GM04504 (cell line): ENCODE data around the gene KANK3.
A peak's percentile ranks its signal among the peaks of the same experiment; 100 is the strongest.
"Not testable (repeated sequence)": the region's sequence is repeated elsewhere in the genome, so short reads cannot be mapped to it uniquely, and the experiment has no call there.

Experiments
- DNase-seq: peaks from one replicate; pipeline ENCODE4 v3.0.0-alpha.2; 2012; ENCODE audit warnings: low read depth

Gene KANK3

DNA sequence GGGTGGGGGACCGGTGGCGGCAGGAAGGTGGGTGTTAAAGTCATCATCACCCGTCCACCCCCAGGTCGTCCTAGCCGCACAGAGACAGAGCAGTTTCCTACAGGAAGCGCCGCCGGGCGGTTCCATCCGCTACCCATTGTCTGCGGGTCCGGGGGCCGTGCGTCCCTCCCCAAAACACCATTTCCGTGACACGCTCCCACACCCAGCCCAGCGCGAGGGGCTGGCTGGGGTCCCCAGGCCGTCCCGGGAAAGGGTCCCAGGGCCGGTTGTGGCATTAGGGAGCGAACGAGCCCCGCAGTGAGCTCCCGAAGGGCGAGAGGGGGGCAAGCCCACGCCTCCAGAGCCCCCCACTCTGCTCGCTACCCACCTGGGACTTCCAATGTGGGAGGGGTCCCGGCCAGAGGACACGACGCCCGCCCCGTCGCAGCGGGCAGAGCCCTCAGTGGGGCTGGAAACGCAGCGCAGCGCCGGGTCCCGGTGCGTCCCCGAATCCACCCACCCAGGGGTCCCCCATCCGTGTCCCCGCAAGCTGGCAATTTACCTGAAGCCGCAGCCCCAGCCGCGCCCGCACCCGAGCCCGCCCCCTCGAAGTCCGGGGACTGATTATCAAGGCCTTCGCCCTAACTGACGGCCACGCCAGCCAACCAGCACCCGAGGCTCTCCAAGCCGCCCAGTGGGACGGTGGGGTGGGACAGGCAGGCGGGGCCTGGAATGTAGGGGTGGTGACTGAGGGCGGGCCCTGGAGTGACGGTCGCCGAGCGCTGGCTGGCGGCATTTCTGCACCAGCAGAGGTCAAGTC, at the start of gene KANK3:
KANK3 (minus strand) TSS at position 579 of the 799 bp plus-strand sequence. CDS start 5,434 bp downstream, outside the sequence.
- peak; percentile 79 for DNase-seq

DNA sequence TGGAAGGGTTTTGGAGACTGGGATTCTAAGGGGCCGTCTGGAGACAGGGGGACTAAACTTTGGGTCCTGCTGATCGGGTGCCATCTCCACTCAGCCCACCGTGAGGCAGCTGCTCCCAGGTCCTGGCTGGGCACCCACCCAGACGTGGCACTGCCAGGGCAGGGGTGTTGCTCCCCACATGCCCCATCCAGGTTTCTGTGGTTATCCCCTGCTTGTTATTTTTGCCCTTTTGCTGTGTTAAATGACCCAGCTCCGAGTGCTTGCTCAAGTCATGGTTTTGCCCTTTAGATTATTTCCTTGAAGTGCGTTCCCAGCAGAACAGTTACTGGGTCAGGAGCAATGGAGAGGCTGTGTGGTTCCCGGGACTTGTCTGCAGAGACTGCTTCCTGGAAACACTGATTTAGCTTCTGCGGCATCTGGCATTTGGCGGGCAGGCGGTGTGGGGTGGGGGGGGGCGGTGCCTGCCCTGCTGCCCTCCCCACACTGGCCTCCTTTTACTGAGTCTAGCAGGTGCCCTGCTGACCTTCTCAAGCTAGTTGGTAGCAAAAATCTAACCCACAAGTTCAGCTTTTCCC, 49.0 kb upstream of the KANK3 start:
- DNase-seq = no peak

DNA sequence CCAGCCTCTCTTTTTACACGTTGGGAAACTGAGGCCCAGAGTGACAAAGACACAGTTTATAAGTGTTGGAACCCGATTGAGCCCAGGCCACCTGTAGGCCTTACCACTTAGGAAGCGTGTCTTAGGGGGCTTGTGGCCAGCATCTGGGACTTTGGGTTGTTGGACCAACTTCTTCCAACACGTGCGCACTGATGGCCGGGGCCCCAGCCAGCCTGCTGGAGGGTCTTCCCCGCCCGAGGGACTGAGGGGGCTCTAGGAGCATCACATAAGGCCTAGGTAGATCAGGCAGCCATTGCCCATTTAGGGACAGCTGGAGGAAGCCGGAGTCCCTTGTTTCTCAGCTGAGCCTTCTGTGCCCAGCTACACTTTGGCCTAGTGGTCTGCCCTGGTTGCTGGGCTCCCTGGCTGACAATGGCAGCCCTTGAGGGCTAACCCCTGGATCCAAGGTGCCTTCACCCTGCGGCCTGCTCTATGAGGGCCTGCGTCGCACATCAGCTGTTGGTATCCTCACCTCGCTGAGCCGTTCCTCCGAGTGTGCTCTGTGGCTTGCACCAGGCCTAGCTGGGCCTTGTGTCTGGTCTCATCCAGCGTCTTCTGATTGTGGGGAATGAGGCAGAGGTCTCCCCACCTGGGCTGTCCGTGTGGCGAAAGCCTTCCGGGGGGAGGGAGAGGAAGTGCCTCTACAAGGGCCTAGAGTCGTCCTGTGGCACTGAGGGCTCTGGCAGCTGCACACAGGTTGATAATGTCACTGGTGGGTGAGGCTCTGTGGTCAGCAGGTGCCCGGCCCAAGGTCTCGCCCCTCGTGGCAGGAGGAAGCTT, 48.3 kb upstream of the KANK3 start:
- DNase-seq = no peak

DNA sequence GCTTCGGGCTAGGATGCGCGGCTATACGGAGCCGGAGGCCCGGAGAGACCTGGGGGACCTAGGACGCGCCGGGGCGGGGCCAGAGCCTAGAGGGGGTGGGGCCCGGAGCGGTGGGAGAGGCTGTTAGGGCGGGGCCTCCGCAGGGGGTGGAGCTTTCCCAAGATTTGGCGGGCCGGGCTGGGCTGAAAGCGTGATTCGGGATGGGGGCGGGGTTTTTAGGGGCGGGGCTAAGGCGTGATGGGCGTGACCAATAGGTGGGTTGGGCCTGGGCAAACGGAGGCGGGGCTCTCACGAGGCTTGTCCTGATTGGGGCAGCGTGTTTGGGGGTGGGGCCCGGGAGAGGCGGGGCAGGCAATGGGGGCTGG, 47.5 kb upstream of the KANK3 start:
- peak; percentile 77 for DNase-seq

DNA sequence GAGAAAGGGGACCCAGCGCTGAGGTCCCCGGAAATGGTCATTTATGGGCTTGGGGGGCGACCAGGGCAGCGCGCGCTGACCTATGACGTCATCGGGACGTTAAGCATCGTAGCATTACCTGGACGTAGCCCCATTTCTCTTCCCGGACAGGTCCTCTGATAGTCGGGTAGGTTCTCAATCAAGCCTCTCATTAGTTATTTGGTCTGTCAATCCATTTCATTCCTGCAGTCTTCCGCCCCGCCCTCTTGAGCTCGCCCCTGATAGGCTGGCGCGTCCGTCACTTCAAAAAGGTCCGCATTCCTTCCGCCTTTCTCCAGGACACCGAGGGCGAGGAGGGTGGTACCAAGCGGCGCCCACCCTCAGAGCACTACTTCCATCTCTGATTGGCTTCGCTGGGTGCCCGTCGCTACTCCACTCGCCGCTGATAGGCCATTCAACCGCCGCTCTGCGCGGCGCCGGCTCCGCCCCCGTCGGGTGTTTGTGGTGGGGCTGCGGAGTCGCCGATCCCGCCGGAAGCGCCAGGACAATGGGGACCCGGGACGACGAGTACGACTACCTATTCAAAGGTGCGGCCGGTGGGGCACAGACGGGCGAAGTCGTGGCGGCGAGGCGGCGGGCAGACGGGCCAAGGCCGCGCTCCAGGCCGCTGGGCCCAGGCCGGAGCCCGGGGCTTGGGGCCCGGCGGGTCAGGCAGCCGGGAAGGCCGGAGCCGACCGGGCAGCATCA, 47.0 kb upstream of the KANK3 start, which contains the start of gene RAB11B:
RAB11B (plus strand) TSS at position 470 of the 726 bp plus-strand sequence; CDS start at position 527, 57 bp downstream.
- peak; percentile 100 for DNase-seq

DNA sequence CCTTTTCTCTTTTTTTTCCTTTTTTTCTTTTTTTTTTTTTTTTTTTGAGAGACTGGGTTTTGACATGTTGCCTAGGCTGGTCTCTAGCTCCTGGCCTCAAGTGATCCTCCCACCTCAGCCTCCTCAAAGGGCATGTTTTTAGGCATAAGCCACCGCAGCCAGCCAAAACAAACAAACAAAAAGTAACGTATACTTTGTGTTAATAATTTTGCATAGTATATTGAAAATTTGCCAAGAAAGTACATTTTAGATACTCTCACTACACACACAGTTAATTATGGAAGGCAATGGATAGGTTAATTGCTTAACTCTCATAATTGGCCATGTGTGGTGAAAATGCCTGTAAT, 45.5 kb upstream of the KANK3 start:
- DNase-seq = no peak

DNA sequence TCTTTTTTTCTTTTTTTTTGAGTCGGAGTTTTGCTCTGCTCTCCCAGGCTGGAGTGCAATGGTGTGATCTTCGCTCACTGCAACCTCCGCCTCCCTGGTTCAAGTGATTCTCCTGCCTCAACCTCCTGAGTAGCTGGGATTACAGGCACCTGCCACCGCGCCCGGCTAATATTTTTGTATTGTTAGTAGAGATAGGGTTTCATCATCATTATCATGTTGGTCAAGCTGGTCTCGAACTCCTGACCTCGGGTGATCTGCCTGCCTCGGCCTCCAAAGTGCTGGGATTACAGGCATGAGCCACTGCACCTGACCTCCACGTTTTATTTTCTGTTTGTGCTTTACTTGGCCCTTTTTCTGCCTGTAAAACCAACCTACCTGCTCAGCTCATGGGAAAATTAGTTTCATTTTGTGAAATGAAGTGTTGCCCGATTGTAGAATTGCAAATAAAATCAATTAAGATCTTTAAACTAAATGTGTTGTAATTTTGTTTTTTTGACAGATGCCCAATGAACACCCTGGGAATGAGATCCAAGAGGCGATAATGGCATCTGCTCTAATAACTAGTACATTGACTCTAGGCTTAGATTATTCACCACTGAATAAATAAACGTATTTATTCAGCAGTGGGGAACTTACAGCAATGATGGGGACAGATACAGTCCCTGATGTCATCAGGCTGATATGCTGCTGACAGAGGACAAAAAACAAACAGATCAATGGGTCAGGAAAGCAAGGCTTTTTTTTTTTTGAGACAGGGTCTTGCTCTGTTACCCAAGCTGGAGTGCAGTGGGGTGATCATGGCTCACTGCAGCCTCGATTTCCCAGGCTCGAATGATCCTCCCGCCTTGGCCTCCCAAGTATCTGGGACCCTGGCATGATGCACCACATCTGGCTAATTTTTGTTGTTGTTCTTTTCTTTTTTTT, 44.9 kb upstream of the KANK3 start:
- no peak for DNase-seq

DNA sequence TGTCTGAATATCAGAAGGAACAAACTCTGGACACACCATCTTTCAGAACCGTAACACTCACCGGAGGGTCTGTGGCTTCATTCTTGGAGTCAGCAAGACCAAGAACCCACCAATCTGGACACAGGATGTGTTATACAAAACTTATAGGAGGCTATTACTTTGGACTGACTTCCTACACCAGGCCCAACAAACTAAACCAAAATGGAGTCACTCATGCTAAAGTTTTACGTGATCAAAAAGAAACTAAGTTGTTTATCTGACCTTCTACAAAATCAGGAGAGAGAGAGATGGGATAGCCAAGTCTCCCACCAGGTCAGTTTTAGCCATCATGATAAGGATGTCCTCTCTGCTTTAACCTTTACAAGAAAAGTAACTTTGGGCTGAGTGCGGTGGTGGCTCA, 43.9 kb upstream of the KANK3 start:
- DNase-seq = no peak

DNA sequence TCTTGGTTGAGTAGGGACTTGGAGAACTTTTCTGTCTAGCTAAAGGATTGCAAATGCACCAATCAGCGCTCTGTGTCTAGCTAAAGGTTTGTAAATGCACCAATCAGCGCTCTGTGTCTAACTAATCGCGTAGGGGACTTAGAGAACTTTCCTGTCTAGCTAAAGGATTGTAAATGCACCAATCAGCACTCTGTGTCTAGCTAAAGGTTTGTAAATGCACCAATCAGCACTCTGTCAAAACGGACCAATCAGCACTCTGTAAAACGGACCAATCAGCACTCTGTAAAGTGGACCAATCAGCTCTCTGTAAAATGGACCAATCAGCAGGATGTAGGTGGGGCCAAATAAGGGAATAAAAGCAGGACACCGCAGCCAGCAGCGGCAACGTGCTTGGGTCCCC, 43.4 kb upstream of the KANK3 start:
- DNase-seq = not testable (repeated sequence)

DNA sequence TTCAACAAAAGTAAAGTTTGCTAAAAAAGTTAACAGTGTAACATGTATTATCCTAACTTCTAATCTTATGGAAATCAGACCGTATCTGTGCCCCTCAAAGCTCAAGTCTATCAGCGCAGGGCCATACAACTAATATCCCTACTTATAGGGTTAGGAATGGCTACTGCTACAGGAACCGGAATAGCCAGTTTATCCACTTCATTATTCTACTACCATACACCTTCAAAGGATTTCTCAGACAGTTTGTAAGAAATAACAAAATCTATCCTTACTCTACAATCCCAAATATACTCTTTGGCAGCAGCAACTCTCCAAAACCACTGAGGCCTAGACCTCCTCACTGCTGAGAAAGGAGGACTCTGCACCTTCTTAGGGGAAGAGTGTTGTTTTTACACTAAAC, 42.5 kb upstream of the KANK3 start:
- DNase-seq = not testable (repeated sequence)

DNA sequence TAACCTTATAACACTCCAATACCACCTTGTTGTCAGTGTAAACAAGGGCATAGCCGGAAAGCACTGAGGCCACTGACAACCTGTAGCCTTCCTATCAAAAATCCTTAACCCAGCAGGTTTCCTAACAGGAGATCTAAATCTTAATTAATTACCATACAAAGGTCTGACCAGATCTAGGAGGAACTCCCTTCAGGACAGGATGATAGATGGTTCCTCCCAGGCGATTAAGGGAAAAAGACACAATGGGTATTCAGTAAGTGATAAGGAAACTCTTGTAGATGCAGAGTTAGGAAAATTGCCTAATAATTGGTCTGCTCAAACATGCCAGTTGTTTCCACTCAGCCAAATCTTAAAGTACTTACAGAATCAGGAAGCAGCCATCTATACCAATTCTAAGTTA, 42.0 kb upstream of the KANK3 start:
- DNase-seq = not testable (repeated sequence)

DNA sequence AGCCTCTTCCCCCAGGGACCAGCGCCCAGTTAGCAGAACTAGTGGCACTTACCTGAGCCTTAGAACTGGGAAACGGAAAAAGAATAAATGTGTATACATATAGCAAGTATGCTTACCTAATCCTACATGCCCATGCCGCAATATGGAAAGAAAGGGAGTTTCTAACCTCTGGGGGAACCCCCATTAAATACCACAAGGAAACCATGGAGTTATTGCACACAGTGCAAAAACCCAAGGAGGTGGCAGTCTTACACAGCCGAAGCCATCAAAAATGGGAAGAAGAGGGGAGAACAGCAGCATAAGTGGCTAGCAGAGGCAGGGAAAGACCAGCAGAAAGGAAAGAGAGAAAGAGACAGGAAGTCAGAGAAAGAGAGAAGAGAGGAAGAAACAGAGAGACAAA, 41.5 kb upstream of the KANK3 start:
- DNase-seq = not testable (repeated sequence)

DNA sequence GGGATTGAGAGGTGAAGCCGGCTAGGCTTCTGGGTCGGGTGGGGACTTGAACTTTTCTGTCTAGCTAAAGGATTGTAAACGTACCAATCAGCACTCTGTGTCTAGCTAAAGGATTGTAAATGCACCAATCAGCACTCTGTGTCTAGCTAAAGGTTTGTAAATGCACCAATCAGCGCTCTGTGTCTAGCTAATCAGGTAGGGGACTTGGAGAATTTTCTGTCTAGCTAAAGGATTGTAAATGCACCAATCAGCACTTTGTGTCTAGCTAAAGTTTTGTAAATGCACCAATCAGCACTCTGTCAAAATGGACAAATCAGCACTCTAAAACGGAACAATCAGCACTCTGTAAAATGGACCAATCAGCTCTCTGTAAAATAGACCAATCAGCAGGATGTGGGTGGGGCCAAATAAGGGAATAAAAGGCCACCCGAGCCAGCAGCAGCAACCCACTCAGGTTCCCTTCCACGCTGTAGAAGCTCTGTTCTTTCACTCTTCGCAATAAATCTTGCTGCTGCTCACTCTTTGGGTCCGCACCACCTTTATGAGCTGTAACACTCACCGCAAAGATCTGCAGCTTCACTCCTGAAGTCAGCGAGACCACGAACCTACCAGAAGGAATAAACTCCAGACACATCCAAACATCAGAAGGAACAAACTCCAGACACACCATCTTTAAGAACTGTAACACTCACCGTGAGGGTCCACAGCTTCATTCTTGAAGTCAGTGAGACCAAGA, 36.3 kb upstream of the KANK3 start:
- DNase-seq = not testable (repeated sequence)

DNA sequence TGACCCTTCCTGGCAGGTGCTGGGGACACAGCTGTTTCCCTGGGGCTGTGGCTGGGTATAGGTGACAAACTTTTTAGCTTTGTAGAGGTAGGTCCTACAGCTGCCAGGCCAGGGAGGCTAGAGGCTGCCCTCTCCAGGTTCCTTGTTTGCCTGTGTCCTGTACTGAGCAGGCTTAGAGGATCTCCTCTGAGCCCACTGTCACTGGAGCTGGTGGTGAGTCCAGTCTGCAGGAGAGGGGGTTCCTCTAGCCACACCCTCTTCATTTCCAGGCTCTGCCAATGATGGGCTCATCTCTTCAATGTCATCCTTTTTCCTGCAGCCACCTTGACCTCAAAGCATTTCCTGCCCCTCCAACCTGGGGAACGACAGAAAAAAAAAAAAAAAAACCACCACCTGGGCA, 34.5 kb upstream of the KANK3 start:
- no peak for DNase-seq

DNA sequence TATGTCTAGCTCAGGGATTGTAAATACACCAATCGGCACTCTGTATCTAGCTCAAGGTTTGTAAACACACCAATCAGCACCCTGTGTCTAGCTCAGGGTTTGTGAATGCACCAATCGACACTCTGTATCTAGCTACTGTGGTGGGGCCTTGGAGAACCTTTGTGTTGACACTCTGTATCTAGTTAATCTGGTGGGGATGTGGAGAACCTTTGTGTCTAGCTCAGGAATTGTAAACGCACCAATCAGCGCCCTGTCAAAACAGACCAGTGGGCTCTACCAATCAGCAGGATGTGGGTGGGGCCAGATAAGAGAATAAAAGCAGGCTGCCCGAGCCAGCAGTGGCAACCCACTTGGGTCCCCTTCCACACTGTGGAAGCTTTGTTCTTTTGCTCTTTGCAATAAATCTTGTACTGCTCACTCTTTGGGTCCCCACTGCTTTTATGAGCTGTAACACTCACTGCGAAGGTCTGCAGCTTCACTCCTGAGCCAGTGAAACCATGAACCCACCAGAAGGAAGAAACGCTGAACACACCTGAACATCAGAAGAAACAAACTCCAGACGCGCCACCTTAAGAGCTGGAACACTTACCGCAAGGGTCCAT, 33.4 kb upstream of the KANK3 start:
- not testable (repeated sequence) for DNase-seq

DNA sequence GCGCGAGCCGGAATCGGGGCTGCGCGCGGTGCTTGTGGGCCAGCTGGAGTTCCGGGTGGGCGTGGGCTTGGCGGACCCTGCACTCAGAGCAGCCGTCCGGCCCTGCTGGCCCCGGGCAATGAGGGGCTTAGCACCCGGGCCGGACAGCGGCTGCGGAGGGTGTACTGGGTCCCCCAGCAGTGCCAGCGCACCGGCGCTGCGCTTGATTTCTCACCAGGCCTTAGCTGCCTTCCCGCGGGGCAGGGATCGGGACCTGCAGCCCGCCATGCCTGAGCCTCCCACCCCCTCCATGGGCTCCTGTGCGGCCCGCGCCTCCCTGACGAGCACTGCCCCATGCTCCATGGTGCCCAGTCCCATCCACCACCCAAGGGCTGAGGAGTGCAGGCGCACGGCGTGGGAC, 32.7 kb upstream of the KANK3 start:
- DNase-seq = not testable (repeated sequence)

DNA sequence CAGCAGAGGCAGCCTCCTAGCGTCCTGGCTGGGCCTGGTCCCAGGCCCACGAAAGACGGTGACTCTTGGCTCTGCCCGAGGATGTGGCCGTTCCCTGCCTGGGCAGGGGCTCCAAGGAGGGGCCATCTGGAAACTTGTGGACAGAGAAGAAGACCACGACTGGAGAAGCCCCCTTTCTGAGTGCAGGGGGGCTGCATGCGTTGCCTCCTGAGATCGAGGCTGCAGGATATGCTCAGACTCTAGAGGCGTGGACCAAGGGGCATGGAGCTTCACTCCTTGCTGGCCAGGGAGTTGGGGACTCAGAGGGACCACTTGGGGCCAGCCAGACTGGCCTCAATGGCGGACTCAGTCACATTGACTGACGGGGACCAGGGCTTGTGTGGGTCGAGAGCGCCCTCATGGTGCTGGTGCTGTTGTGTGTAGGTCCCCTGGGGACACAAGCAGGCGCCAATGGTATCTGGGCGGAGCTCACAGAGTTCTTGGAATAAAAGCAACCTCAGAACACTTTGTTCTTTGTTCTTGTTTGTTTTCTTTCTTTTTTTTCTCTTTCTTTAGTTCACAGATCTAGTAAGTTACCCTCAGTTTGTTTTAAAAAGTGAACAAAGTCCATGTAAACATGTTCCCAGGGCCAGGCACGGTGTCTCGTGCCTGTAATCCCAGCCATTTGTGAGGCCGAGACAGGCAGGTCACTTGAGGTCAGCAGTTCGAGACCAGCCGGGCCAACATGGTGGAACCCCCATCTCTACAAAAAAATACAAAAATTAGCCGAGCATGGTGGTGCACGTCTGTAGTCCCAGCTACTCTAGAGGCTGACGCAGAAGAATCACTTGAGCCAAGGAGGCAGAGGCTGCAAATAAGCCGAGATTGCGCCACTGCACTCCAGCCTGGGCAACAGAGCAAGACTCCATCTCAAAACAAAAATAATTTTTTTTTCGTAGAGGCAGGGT, 31.1 kb upstream of the KANK3 start:
- DNase-seq = no peak

DNA sequence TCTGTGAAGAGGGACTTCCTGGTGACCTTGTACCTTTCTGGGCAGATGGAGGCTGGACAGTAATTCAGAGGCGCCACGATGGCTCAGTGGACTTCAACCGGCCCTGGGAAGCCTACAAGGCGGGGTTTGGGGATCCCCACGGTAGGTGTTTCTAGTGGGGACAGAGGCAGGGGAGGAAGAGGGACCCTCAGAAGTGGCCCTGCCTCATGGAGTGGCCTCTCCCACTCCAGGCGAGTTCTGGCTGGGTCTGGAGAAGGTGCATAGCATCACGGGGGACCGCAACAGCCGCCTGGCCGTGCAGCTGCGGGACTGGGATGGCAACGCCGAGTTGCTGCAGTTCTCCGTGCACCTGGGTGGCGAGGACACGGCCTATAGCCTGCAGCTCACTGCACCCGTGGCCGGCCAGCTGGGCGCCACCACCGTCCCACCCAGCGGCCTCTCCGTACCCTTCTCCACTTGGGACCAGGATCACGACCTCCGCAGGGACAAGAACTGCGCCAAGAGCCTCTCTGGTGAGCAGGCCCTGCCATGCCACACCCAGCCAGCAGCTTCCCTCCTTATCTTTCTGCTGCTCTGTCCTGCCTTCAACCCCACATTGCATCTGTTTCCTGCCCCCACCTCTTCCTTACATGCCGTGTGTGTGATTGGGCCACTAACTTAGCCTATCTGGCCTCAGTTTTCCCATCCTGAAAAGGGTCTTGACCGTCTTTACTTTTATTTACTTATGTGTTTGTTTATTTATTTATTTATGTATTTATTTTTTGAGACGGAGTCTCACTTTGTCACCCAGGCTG, 28.1 kb upstream of the KANK3 start:
- no peak for DNase-seq
